ENCODE measurements around the gene WWOX.

Gene WWOX

DNA sequence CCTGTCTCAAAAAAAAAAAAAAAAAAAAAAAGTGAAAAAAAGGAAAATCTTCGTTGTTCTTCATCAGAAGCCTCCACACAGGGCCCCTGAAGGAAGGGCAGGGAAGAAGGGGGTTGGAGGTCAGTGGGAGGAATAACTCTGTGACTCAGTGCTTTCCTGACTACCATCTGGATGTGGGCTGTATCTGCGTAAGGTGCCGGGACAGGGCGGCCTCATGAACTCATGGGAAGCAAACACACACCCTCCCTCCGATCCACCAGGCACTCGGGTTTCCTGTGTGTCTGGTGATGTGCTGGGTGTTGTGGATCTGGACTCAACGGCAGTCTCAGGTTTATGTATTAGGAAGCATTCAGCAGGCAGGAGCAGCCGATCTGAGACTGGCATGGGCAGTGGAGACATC is 691.6 kb downstream of the WWOX start:
- Histone ChIP-seq H3K36me3 (ENCODE audit: insufficient read depth, low read length) (no peaks in the 10 kb centered on the region), H3K4me1 (ENCODE audit: insufficient read depth, low read length) (no peaks in the 10 kb centered on the region), H3K79me2 (ENCODE audit: insufficient read depth, low read length) (no peaks in the 10 kb centered on the region), H3K9me3 (ENCODE audit: insufficient read depth, low read length, severe bottlenecking) (no peaks in the 10 kb centered on the region), H3K4me2 (ENCODE audit: insufficient read depth, low read length) (no peak overlapping the region), H3K27ac (ENCODE audit: low read length) (no peak overlapping the region), H3K9ac (ENCODE audit: low read depth, low read length) (no peak overlapping the region), H2AFZ (ENCODE audit: low read depth, low read length) (no peak overlapping the region), H3K4me3 (ENCODE audit: low read depth in 1 of 2, low read length in 2 of 2) (no peak overlapping the region), H3K27me3 (ENCODE audit: insufficient read depth, low read length, poor library complexity) (no peaks in the 10 kb centered on the region), H4K20me1 (ENCODE audit: insufficient read depth, low read length) (no peaks in the 10 kb centered on the region)
- DNase-seq (no peak), ATAC-seq (ENCODE audit: insufficient read depth, low read depth) (no peak)
- TF ChIP-seq, protein P1, sequence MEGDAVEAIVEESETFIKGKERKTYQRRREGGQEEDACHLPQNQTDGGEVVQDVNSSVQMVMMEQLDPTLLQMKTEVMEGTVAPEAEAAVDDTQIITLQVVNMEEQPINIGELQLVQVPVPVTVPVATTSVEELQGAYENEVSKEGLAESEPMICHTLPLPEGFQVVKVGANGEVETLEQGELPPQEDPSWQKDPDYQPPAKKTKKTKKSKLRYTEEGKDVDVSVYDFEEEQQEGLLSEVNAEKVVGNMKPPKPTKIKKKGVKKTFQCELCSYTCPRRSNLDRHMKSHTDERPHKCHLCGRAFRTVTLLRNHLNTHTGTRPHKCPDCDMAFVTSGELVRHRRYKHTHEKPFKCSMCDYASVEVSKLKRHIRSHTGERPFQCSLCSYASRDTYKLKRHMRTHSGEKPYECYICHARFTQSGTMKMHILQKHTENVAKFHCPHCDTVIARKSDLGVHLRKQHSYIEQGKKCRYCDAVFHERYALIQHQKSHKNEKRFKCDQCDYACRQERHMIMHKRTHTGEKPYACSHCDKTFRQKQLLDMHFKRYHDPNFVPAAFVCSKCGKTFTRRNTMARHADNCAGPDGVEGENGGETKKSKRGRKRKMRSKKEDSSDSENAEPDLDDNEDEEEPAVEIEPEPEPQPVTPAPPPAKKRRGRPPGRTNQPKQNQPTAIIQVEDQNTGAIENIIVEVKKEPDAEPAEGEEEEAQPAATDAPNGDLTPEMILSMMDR (IDR thresholded peaks at IDR 0.05; ENCODE audit: borderline replicate concordance, extremely low read depth, low read length, poor library complexity, severe bottlenecking): no peak
- no peak for TF ChIP-seq EZH2 (IDR thresholded peaks at IDR 0.05; ENCODE audit: borderline replicate concordance, low read depth, low read length, severe bottlenecking)

DNA sequence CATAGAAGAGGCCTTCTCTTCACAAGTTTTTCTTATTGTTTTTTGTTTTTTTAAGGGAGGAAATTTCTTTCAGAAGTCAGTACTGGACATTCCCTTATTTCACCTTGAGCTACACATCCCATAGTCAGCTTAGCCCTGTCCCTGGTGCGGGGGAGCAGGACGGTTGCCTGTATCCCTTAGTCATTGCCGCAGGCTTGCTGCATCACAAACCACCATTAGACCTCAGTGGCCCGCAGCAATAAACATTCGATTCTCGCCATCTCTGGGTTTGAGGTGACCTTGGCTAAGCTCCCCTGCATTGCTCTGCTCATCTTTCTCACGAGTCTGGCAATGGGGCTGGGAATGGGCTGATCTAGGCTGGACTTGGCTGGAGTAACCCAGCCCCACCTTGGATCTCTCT is 692.5 kb downstream of the WWOX start:
- no peak overlapping the region for H3K4me2 ChIP-seq (ENCODE audit: insufficient read depth, low read length)
- no peak overlapping the region for H3K4me3 ChIP-seq (ENCODE audit: low read depth in 1 of 2, low read length in 2 of 2)
- no peak overlapping the region for H2AFZ ChIP-seq (ENCODE audit: low read depth, low read length)
- DNase-seq (no peak), ATAC-seq (ENCODE audit: insufficient read depth, low read depth) (no peak)
- H3K27ac ChIP-seq (ENCODE audit: low read length): no peak overlapping the region
- no peaks in the 10 kb centered on the region for H3K79me2 ChIP-seq (ENCODE audit: insufficient read depth, low read length)
- no peaks in the 10 kb centered on the region for H3K9me3 ChIP-seq (ENCODE audit: insufficient read depth, low read length, severe bottlenecking)
- TF ChIP-seq, protein P1 (IDR thresholded peaks at IDR 0.05; ENCODE audit: borderline replicate concordance, extremely low read depth, low read length, poor library complexity, severe bottlenecking): no peak
- TF ChIP-seq EZH2 (IDR thresholded peaks at IDR 0.05; ENCODE audit: borderline replicate concordance, low read depth, low read length, severe bottlenecking): no peak
- no peaks in the 10 kb centered on the region for H3K36me3 ChIP-seq (ENCODE audit: insufficient read depth, low read length)
- H3K27me3 ChIP-seq (ENCODE audit: insufficient read depth, low read length, poor library complexity): no peaks in the 10 kb centered on the region
- no peaks in the 10 kb centered on the region for H3K4me1 ChIP-seq (ENCODE audit: insufficient read depth, low read length)
- H4K20me1 ChIP-seq (ENCODE audit: insufficient read depth, low read length): no peaks in the 10 kb centered on the region
- no peak overlapping the region for H3K9ac ChIP-seq (ENCODE audit: low read depth, low read length)

DNA sequence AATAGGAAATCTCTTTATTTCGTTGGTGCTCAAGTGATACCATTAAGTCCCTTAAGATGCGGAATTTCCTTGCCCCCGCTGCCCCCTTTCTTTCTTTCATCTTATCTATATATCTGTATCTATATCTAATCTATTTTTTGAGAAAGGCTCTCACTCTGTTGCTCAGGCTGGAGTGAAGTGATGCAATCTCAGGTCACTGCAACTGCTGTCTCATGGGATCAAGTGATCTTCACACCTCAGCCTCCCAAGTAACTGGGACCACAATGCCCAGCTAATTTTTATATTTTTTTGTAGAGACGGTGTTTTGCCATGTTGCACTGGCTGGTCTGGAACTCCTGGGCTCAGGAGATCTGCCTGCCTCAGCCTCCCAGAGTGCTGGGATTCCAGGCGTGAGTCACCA is 693.5 kb downstream of the WWOX start:
- no peaks in the 10 kb centered on the region for H3K4me1 ChIP-seq (ENCODE audit: insufficient read depth, low read length)
- H3K79me2 ChIP-seq (ENCODE audit: insufficient read depth, low read length): no peaks in the 10 kb centered on the region
- H4K20me1 ChIP-seq (ENCODE audit: insufficient read depth, low read length): no peaks in the 10 kb centered on the region
- ATAC-seq (ENCODE audit: insufficient read depth, low read depth): no peak
- H3K9ac ChIP-seq (ENCODE audit: low read depth, low read length): no peak overlapping the region
- H3K27me3 ChIP-seq (ENCODE audit: insufficient read depth, low read length, poor library complexity): no peaks in the 10 kb centered on the region
- DNase-seq: no peak
- H3K4me2 ChIP-seq (ENCODE audit: insufficient read depth, low read length): no peak overlapping the region
- no peak overlapping the region for H3K4me3 ChIP-seq (ENCODE audit: low read depth in 1 of 2, low read length in 2 of 2)
- no peak overlapping the region for H3K27ac ChIP-seq (ENCODE audit: low read length)
- no peaks in the 10 kb centered on the region for H3K9me3 ChIP-seq (ENCODE audit: insufficient read depth, low read length, severe bottlenecking)
- H3K36me3 ChIP-seq (ENCODE audit: insufficient read depth, low read length): no peaks in the 10 kb centered on the region
- no peak overlapping the region for H2AFZ ChIP-seq (ENCODE audit: low read depth, low read length)
- TF ChIP-seq, protein P1 (IDR thresholded peaks at IDR 0.05; ENCODE audit: borderline replicate concordance, extremely low read depth, low read length, poor library complexity, severe bottlenecking): no peak
- TF ChIP-seq EZH2 (IDR thresholded peaks at IDR 0.05; ENCODE audit: borderline replicate concordance, low read depth, low read length, severe bottlenecking): no peak
